Measurements from ENCODE around the gene ZNF329.

- no peak for TF ChIP-seq CTCF (IDR thresholded peaks at IDR 0.05; ENCODE audit: insufficient read depth, low read length, poor library complexity, severe bottlenecking)
- TF ChIP-seq EZH2phosphoT487 (conservative IDR thresholded peaks at IDR 0.05; ENCODE audit: low read length), result no peak
Measured at GRCh38 chr19:58157045-58157728, 6.6 kb upstream of the ZNF329 start.

All from SU-DHL-6 (cell line).